Subcutaneous adipose tissue (tissue), 4 donors: Measurements from ENCODE around the gene PPIC. TPM values are rescaled to one million over a fixed set of nuclear protein-coding genes. Genes with fewer than 3 reads are reported as not detected.

Experiments used
- CTCF ChIP-seq: fragments of 450-650 bp; IDR thresholded peaks from one replicate; pipeline ENCODE4 v1.5.1; 2016; ENCODE audit warnings: low read depth, mild to moderate bottlenecking, control low read depth, antibody characterized with exemption, moderate library complexity
- total RNA-seq, 4 donors: library from RNA; depleted of rRNA; stranded (reverse); fragments of >200 nt; gene quantifications; one replicate each; pipeline ENCODE4 v1.1.0, GENCODE V29; 2016

PPIC gene
- total RNA-seq, 4 donors from 2014 or later = 20.0 to 35.2 (median 31.7) TPM

GRCh38 chr5:123012321-123012720, 24.2 kb downstream of the PPIC start:
- TF ChIP-seq CTCF = no peak

DNA sequence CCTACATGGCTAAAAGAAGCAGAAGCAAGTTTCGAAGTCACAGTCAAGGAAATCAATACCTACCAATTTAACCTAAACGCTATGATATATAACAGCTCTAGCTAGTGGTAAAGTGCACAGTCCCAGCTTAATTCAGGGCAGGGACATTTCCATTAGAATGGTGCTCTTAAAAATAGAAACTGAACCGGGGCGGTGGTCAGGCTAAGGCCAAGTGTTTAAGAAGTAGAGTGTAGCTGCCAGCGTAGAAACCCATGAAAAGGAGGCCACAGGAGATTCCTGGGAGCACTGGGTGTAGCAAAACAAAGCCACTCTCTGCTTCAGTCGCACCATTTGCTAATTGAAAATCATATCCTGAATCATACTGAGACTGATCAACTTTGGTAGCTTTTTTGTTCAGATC, 28.8 kb downstream of the PPIC start:
- no peak for TF ChIP-seq CTCF

DNA sequence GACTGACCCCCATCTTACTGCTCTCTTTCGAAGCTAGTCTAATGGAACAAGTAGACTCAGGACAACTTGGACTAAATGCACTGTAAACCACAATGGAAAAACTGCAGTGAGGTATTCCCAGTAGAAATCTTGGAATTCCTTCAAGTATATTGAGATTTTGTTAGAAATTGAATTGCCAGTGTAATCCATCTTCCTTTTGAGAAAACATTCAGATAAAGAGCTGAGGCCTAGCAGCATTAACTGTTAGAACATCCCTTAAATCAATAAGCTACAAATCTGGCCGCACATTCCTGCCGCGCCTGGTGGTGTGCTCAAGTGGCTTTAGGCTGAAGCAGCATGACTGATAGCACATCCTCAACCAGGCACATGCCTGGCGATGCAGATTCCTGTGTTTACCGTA, 29.3 kb downstream of the PPIC start:
- TF ChIP-seq CTCF = no peak

DNA sequence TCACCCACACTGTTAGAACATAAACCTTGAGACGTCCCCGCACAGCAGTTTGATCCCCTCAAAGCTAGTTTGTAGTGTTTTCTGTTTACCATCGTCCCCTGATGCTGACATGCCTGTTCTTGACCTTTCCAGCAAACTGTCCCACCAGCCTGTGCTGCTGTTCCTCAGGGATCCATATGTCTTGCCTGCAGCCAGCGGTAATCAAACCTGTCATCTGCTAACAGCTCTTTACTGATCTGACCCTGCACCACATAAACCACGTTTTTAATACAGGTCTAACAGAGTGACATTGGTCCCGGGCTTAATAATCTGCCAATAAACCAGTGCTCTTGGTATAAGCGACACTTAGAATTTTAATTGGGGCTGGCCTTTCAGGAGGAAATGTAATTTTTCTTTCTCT, 34.7 kb downstream of the PPIC start:
- no peak for TF ChIP-seq CTCF

DNA sequence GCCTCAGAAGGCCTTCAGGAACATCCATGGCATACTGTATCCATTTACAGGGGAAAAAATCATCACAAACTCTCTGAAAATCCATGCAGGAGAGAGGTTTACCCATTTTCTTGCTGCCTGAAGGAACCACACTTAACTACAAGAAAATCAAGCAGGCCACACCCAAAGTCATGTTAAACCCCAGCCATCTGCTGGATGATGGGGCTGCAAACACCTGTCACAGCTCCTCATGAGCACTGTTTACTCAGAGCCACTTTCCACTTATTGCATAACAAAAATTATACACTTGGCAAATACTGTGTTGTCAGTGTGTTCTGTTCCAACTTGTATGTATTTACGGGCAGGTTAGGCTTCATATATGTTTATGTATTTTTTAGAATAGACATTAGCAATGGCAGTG, 35.8 kb downstream of the PPIC start:
- no peak for TF ChIP-seq CTCF

DNA sequence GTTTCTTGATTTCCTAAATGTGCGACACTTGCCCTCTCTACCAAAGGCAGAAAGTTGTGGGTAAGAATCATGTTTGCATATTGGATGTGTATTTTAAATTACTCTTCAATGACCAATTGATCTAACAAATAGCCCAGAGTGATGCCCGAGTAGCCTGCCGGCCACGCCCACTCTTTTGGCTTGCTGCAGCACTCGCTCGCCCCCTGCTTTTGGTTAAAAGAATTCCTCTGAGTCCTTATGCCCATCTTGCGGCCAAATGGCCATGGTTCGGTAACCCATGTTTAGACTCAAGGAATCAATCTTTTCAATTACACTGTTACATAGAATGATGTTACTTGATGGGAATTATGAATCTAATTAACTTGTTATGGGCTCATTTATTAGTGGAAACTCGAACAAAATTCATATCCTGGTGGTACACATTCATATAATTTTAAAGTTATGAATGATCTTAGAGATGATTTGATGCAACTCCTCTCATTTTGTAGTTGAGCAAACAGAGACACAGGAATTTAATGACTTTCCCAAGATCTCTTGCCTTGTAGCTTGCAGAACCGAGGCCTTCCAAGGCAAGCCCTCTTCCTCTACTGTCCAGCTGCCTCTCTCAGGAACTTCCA, 36.5 kb downstream of the PPIC start:
- no peak for TF ChIP-seq CTCF

- TF ChIP-seq CTCF = no peak
Measured at GRCh38 chr5:122997294-122997693, 39.2 kb downstream of the PPIC start.
